Neutrophil (primary cell): ENCODE results near the gene GIMAP8.

Source experiments
- H3K27ac ChIP-seq: fragments of 200-600 bp; sonication (generic); 2 replicates; pipeline ENCODE4 v1.5.1; 2016; ENCODE audit warnings: mild to moderate bottlenecking, moderate library complexity
- H3K27me3 ChIP-seq: fragments of 200-600 bp; sonication (generic); 2 replicates; pipeline ENCODE4 v1.6.0; 2016; ENCODE audit warnings: mild to moderate bottlenecking
- H3K36me3 ChIP-seq: fragments of 200-600 bp; sonication (generic); 2 replicates; pipeline ENCODE4 v1.5.1; 2017
- H3K4me1 ChIP-seq, 2 experiments: fragments of 200-600 bp in 1 of 2; sonication (generic) in 1 of 2; 1 replicate in 1 of 2; 2 replicates in 1 of 2; pipeline versions ENCODE4 v1.5.1 to v1.6.1; 2013 to 2016; ENCODE audit warnings: low read depth in 1 of 2, low read length in 1 of 2, mild to moderate bottlenecking in 1 of 2, moderate library complexity in 1 of 2; ENCODE audit not compliant: control insufficient read depth in 1 of 2, insufficient read depth in 1 of 2
- H3K4me3 ChIP-seq, 2 experiments: fragments of 200-600 bp in 1 of 2; sonication (generic) in 1 of 2; 1 replicate in 1 of 2; 2 replicates in 1 of 2; pipeline ENCODE4 v1.5.1; 2013 to 2016; ENCODE audit warnings: low read depth in 1 of 2, low read length in 1 of 2, mild to moderate bottlenecking in 1 of 2, moderate library complexity in 1 of 2
- H3K9me3 ChIP-seq: fragments of 200-600 bp; sonication (generic); 2 replicates; pipeline ENCODE4 v1.5.1; 2016
- CTCF ChIP-seq: fragments of 200-600 bp; sonication (generic); IDR thresholded peaks from 2 replicates; pipeline ENCODE4 v1.5.1; 2016; ENCODE audit warnings: antibody characterized with exemption

Gene GIMAP8

GRCh38 chr7:150403376-150404171 is 46.9 kb upstream of the GIMAP8 start:
- Histone ChIP-seq H3K4me3 (no peak overlapping the region), H3K36me3 (peaks cover 10% of the 10 kb centered on the region), H3K4me1 (peaks cover 10 to 14% of the 10 kb centered on the region in 2 experiments), H3K27ac (no peak overlapping the region), H3K27me3 (peaks cover 16% of the 10 kb centered on the region), H3K9me3 (no peaks in the 10 kb centered on the region)
- no peak for TF ChIP-seq CTCF

- Histone ChIP-seq H3K4me3 (peak overlapping the region; percentile 70 to 83), H3K27me3 (peaks cover 16% of the 10 kb centered on the region), H3K9me3 (no peaks in the 10 kb centered on the region), H3K27ac (no peak overlapping the region), H3K36me3 (peaks cover 4% of the 10 kb centered on the region), H3K4me1 (peaks cover 10 to 14% of the 10 kb centered on the region in 2 experiments)
- TF ChIP-seq CTCF = no peak
Observed at GRCh38 chr7:150404172-150404804, 46.1 kb upstream of the GIMAP8 start.

GRCh38 chr7:150404805-150405583 is 45.4 kb upstream of the GIMAP8 start:
- Histone ChIP-seq H3K4me1 (peaks cover 10 to 14% of the 10 kb centered on the region in 2 experiments), H3K9me3 (no peaks in the 10 kb centered on the region), H3K27ac (no peak overlapping the region), H3K36me3 (no peaks in the 10 kb centered on the region), H3K27me3 (peaks cover 16% of the 10 kb centered on the region), H3K4me3 (peak overlapping the region; percentile 70 to 83)
- TF ChIP-seq CTCF = peak; percentile 18

GRCh38 chr7:150405584-150406311 is 44.7 kb upstream of the GIMAP8 start:
- Histone ChIP-seq H3K4me1 (peaks cover 10 to 14% of the 10 kb centered on the region in 2 experiments), H3K9me3 (no peaks in the 10 kb centered on the region), H3K36me3 (no peaks in the 10 kb centered on the region), H3K27me3 (peaks cover 16% of the 10 kb centered on the region), H3K4me3 (peak overlapping the region; percentile 70 to 83), H3K27ac (no peak overlapping the region)
- TF ChIP-seq CTCF = no peak

- TF ChIP-seq CTCF = no peak
- Histone ChIP-seq H3K27ac (no peak overlapping the region), H3K27me3 (peaks cover 16% of the 10 kb centered on the region), H3K36me3 (no peaks in the 10 kb centered on the region), H3K4me1 (peaks cover 10 to 14% of the 10 kb centered on the region in 2 experiments), H3K4me3 (no peak overlapping the region), H3K9me3 (no peaks in the 10 kb centered on the region)
Observed at GRCh38 chr7:150406312-150406566, 44.2 kb upstream of the GIMAP8 start.
